Erythroblast (primary cell): ENCODE data around the gene EPM2AIP1.
"Not testable (repeated sequence)": the region's sequence is repeated elsewhere in the genome, so short reads cannot be mapped to it uniquely, and the experiment has no call there.

Experiments used
- DNase-seq, 2 experiments: peaks; one replicate each; lab custom pipeline; 2025; lab: John Stamatoyannopoulos, UW
- GATA1 ChIP-seq: IDR thresholded peaks from 2 replicates; pipeline ENCODE4 v1.6.1; 2011; ENCODE audit warnings: low read depth, mild to moderate bottlenecking, control low read depth, low read length, moderate library complexity
- POLR2A ChIP-seq: IDR thresholded peaks from 2 replicates; pipeline ENCODE4 v1.6.1; 2011; ENCODE audit warnings: mild to moderate bottlenecking, low read length

Gene EPM2AIP1

DNA sequence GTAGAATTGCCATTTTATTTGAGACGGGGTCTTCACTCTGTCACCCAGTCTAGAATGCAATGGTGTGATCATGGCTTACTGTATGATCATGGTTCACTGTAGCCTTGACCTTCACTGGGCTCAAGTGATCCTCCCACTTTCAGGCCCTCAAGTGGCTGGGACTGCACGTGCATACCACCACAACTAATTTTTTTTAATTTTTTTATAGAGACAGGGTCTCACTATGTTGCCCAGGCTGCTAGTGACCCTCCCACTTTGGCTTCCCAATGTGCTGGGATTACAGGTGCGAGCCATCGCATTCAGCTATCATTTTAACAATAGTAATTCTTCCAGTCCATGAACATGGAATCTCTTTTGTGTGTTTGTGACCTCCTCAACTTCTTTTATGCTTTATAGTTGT is 11.9 kb downstream of the EPM2AIP1 start:
- TF ChIP-seq POLR2A (no peak), GATA1 (no peak)
- DNase-seq: no peak

DNA sequence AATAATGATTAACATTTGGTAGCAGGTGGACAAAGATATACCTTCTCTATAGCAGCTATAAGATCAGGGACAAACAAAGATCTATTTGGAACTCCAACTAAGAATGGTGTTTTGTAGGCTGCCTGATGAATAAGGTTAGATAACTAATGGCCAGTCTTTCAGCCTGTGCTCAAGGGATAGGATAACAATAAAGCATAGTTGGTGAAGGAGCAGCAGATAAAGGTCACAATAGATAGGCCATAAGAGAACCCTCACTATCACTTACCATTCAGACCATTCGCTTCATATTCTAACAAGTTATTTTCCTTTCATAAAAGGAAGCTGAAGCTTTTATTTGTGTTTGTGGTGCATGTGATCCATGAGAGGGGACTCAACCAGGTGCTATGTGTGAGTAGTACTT is 19.8 kb downstream of the EPM2AIP1 start:
- DNase-seq: peak in 1 of 2 experiments; percentile 75
- no peak for TF ChIP-seq POLR2A
- TF ChIP-seq GATA1: no peak

DNA sequence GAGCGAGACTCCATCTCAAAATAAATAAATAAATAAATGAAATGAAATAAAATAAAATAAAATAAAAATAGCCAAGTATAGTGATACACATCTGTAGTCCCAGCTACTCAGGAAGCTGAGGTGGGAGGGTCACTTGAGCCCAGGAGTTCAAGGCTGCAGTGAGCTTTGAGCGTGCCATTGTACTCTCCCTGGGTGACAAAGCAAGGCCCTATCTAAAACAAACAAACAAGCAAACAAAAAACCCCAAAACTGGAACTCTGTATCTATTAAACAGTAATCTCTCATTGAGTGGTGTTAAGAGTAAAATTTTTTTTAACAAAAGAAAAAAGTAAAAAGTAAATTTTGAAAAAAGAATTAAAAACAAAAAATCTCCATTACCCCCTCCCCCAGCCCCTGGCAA is 20.8 kb downstream of the EPM2AIP1 start:
- DNase-seq: no peak
- TF ChIP-seq GATA1 (no peak), POLR2A (no peak)

DNA sequence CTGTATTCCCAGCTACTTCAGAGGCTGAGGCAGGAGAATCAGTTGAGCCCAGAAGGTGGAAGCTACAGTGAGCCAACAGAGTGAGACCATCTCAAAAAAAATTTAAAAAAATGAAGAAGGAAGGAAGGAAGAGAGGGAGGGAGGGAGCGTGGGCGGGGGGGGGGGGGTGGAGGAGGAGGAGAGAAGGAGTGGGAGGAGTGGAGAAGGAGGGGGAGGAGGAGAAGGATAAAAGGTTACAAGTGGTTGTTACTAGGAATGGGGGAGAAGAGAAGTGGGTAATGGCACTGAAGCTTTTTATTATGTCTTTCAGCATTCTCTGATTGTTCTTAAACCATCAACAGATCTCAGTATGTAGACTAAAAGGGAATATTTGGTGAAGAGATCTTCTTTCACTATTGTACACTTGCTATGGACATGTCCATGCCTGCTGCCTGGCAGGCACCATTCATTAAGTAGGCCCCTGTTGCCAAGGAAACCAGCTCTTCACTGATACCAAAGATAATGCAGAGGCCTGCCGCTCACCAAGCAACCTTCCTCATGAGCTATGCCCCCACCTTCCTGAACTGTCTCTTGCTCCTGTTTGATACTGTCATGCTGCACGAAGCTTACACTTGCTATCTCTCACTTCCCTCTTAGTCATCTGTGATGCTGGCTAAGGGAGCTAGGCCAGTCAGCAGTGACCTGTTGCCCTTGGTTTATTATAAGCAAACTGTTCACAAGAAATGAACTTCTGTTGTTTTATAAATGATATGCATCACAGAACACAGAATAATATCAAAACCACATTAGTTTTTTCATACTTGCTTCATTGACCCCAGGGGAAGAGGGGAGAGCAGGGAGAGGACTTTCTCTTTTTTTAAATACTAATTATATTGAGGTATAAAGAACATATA is 23.1 kb downstream of the EPM2AIP1 start:
- DNase-seq: peak; percentile 98 to 100
- peak; percentile 69 for TF ChIP-seq GATA1
- peak; percentile 75 for TF ChIP-seq POLR2A

DNA sequence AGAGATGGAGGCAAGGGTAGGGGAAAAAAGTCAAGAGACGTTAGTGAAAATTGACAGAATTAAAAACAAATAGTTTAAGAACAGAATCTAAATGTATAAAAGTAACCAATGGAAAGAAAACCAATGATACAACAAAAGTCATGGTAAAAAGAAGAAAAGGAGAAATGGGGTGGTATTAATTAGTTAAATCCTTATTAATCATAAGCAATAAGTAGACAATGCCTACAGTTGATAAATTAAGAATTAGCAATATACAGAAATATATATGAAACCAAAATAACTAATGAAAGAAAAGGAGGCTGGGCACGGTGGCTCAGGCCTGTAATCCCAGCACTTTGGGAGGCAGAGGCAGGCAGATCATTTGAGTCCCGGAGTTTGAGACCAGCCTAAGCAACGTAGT is 23.8 kb downstream of the EPM2AIP1 start:
- DNase-seq: no peak
- no peak for TF ChIP-seq POLR2A
- TF ChIP-seq GATA1: no peak

DNA sequence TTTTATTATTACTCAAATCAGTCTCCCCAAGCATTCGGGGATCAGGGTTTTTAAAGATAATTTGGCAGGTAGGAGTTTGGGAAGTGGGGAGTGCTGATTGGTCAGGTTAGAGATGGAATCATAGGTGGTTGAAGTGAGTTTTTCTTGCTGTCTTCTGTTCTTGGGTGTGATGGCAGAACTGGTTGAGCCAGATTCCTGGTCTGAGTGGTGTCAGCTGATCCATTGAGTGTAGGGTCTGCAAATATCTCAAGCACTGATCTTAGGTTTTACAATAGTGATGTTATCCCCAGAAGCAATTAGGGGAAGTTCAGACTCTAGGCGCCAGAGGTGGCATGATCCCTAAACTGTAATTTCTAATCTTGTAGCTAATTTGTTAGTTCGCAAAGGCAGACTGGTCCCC is 27.5 kb downstream of the EPM2AIP1 start:
- no peak for TF ChIP-seq POLR2A
- TF ChIP-seq GATA1: no peak
- DNase-seq: no peak

DNA sequence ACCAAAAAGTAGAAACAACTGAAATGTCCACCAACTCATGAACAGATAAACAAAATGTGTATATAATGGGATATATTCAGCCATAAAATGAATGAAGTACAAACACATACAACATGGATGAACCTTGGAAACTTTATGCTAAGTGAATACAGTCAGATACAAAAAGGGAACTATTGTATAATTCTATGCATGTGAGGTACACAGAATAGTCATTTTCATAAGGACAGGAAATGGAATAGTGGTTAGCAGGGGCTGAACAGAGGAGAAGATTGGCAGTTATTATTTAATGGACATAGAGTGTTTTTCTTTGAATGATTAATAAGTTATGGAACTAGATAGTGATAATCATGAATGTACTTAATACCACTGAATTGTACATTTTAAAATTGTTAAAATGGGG is 28.1 kb downstream of the EPM2AIP1 start:
- no peak for DNase-seq
- TF ChIP-seq POLR2A (no peak), GATA1 (no peak)

DNA sequence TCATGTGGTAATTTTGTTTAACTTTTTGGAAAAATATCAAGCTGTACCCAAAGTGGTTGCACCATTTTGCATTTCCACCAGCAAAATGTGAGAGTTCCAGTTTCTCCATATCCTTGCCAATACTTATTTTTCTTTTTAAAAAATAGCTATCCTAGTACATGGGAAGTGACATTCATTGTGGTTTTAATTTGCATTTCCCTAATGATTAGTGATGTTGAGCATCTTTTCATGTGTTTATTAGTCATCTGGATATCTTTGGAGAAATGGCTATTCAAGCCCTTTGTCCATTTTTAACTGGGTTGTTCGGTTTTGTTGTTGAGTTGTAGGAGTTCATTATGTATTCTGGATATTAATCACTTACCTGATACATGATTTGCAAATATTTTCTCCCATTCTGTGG is 28.6 kb downstream of the EPM2AIP1 start:
- DNase-seq: no peak
- TF ChIP-seq POLR2A: no peak
- no peak for TF ChIP-seq GATA1

DNA sequence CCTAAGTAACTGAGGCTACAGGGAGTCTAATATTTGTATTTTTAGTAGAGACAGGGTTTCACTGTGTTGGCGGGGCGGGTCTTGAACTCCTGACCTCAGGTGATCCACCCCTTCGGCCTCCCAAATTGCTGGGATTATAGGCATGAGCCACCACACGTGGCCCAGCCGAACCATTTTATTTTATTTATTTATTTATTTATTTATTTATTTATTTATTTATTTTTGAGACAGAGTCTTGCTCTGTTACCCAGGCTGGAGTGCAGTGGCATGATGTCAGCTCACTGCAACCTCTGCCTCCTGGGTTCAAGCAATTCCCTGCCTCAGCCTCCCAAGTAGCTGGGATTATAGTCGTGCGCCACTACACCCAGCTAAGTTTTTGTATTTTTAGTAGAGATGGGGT is 29.9 kb downstream of the EPM2AIP1 start:
- not testable (repeated sequence) for DNase-seq

DNA sequence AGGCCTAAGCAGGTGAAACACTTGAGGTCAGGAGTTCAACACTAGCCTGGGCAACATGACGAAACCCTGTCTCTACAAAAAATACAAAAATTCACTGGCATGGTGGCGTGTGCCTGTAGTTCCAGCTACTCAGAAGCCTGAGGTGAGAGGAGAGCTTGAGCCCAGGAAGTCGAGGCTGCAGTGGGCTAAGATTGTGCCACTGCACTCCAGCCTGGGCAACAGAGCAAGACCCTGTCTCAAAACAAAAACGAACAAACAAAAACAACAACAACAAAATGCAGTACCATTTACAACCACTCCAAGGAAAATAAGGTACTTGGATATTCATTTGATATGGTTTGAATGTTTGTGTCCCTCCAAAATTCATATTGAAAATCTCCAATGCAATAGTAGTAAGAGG is 32.4 kb downstream of the EPM2AIP1 start:
- no peak for DNase-seq
- no peak for TF ChIP-seq GATA1
- TF ChIP-seq POLR2A: no peak

DNA sequence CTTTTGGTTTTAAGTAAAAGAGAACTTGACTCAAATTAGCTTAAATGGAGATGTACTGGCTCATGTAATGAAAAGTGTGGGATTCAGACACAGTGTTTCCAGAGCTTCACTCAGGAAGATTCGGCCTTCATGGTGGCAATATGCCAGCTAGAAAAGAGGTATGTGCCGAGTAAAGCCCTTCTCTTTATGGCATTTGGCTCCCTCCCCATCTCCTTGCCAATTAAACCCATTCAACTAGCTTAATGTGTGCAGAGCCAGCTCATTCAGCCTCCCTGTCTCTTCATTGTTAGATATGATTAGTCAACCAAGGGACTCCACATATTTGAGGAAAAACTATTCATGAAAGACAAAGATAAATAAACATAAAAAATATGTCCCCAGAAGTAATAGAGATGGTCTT is 33.1 kb downstream of the EPM2AIP1 start:
- TF ChIP-seq GATA1: no peak
- no peak for TF ChIP-seq POLR2A
- no peak for DNase-seq

DNA sequence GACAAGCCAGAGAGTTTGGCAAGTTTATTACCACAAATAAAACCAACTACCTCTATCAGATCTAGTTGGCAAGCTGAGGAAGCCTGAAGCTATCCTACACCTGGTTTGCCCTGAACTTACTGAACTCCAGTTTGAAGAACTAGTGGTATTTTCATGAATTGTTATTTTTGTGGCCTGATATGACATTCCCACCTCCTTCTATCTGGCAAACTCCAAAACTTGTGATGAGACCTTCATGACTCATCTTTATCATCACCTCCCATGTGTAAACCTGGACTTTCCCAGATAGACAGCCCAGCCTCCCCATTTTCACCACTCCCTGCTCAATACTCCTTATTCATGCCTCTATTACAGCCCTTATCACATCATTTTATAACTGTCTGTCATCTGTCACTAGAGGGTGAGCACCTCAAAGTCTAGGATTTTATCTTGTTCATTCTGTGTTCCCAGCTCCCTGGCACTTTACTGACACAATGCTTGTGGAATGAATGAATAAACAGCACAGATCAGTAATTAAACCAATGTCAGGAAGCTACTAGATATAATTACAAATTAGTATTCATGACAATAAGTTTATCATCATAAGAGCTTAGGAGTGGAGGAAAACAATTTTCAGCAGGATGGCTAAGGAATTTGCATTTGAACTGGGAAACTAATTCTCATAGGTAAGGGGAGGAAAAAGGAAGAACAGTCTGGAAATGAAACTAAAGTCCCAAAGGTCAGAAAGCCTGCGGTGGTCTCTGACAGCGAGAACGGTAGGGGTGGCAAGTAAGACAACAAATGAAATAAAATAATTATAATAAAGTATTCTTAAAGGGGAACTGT is 34.9 kb downstream of the EPM2AIP1 start:
- peak; percentile 93 to 95 for DNase-seq
- TF ChIP-seq POLR2A: peak; percentile 59
- TF ChIP-seq GATA1: no peak

DNA sequence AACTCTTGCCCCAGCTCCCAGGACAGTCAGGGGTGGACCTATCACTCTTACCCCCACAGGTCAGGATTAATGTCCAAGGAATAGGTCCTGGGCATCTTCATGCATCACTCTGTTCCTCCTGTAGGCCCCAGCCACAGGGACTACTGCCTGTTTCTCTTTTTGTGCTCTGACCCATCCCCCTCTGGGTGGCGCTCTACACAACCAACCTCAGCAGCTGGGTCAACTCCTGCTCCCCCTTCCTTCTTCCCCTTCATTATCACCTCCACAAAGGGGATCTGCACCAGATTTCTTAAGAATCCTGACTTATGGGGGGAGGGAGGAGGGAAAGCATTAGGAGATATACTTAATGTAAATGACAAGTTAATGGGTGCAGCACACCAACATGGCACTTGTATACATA is 35.9 kb downstream of the EPM2AIP1 start:
- no peak for TF ChIP-seq POLR2A
- TF ChIP-seq GATA1: no peak

DNA sequence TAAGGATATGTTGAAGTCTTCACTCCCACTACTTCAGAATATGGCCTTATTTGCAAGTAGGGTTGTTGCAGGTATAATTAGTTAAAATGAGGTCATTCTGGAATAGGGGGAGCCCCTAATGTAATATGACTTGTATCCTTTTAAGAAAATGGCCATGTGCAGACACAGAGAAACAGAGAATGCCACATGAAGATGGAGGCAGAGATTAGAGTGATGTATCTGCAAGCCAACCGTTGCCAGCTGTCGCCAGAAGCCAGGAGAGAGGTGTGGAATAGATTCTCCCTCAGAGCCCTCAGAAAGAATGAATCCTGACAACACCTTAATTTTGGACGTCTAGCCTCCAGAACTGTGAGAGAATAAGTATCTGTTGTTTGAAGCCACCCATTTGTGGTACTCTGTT is 36.8 kb downstream of the EPM2AIP1 start:
- TF ChIP-seq GATA1 (no peak), POLR2A (no peak)
- DNase-seq: no peak

More for the DNA sequence above, 35.9 kb downstream of the EPM2AIP1 start:
- DNase-seq: peak; percentile 55 to 60
